GOT3 (cell line): ENCODE data around the gene GPS2.
"Not testable (repeated sequence)": the region's sequence is repeated elsewhere in the genome, so short reads cannot be mapped to it uniquely, and the experiment has no call there.

Source experiments
- DNase-seq: peaks from one replicate; lab custom pipeline; 2025; ENCODE audit warnings: mixed read lengths; lab: John Stamatoyannopoulos, UW

The GPS2 gene

DNA sequence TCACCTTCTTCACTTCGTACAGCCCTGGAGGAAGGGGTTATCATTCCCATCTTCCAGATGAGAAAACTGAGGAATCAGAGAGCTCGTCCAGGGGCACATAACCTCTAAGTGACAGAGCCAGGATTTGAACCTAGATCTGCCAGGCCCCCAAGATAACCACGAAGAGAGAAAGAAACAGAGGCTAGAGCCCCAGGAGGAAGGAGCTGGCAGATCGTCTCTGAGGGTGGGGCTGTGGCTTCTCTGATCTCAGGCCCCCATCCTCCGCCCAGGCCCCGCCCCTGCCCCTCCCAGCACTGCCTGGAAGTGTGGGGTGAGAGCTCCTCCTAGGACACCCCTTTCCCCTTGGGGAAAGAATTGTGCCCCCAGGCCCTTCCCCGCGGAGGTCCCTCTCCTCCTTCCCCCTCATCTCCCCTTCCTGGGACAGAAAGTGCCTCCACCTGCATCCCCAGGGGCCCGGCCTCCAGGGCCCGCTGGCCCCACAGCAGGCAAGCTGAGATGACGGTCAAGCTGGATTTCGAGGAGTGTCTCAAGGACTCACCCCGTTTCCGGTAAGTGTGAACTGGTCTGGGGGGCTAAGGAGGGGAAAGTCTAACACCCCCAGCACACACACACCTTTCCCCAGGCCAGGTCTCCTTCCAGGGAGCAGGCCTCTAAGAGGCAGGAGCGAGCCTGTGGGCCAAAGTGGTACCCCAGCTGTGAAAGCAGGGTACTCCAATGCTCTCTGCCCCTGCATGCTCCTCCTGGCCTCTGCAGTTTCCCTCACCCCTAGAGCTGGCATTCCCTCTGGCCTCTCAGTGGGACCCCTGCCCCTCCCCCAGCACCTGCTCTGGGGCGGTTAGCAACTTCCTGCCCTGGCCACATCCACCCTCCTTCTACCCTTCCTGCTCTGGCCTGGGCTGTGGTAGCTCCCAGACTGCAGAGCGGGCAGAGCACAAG is 21.3 kb upstream of the GPS2 start, which contains the start of gene ACAP1:
Gene ACAP1 (plus strand): TSS at position 290 of the 936 bp plus-strand sequence. CDS start 206 bp downstream, at position 496.
- DNase-seq = no peak

DNA sequence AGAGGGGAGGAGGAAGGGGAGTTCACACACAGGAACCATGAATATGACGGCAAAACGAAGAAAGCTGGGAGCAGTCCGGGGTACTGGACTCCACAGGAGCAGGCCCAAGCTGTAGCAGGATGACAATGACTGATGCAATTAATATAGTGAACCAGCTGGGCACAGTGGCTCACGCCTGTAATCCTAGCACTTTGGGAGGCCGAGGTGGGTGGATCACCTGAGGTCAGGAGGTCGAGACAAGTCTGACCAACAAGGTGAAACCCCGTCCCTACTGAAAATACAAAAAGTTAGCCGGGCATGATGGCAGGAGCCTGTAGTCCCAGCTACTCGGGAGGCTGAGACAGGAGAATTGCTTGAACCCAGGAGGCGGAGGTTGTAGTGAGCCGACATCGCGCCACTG is 20.6 kb upstream of the GPS2 start:
- not testable (repeated sequence) for DNase-seq

DNA sequence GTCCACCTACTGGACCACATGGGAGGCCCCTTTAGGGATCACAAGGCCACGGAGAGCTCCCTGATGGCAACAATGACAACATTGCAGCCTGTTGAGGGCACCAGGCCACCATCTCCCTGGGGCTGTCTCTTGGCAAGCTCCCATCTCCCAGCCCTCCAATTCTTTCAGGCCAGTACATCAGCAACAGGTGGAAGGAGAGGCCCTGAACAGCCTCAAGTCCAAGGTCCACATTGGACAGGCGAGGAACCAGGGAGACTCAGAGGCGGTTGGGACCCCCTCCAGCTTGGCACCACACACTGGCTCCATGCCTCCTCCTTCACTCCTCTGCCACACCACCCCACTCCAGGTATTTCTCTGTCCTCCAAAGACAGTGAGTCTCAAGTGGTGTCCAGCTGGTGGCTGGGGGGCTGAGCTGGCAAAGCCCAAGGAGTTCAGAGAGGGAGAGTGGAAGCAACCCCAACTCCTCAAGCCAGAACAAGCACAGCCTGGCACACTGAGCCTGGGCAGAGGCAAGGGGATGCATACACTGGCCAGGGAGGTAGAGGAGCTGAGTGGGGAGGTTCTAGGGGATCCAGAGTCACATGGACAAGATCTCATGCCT is 19.9 kb upstream of the GPS2 start:
- DNase-seq = no peak

DNA sequence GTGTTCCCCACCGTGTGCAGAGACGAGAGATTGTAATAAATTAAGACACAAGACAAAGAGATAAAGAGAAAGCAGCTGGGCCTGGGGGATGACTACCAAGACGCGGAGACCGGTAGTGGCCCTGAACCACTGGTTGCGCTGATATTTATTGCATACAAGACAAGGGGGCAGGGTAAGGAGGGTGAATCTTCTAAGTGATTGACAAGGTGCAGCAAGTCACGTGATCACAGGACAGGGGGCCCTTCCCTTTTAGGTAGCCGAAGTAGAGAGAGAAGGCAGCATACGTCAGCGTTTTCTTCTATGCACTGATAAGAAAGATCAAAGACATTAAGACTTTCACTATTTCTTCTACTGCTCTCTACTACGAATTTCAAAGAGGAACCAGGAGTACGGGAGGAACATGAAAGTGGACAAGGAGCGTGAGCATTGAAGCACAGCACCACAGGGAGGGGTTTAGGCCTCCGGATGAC is 17.5 kb upstream of the GPS2 start:
- not testable (repeated sequence) for DNase-seq

DNA sequence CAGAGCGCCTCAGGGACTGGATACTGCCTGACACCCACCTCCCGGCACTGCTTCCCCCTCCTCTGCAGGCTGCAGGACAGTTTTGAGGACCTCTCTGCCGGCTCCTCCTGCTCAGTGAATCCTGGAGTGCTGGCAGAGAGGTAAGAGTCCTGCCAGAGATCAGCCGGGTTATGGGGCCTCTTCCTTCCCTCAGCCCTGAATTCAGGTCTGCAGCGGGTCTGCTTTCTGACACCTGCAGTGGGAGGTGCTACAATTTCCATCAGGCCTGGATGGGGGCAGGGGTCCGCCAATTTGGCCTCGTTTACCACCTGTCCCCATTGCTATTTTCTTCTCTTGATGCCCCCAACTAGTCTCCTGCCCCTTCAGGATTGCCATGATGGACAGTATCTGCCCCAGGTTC is 17.0 kb upstream of the GPS2 start:
- DNase-seq = no peak

DNA sequence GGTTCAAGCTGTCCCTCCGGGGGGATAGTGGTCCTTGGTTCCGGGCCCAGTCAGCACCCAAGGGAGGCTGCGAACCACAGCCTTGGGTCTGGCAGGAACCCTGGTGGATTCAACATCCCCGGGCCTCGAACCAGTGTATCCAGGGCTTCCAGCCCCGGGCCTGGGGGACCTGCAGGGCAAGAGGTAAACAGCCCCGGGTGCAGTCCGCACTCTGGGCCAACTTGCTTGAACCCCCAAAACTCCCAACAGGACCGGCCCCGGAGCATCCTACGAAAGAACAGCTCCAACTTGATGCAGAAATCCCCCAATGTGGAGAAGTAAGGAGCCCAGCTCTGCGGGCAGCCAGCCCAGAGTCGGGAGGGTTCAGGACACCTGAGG is 15.5 kb upstream of the GPS2 start:
- no peak for DNase-seq

DNA sequence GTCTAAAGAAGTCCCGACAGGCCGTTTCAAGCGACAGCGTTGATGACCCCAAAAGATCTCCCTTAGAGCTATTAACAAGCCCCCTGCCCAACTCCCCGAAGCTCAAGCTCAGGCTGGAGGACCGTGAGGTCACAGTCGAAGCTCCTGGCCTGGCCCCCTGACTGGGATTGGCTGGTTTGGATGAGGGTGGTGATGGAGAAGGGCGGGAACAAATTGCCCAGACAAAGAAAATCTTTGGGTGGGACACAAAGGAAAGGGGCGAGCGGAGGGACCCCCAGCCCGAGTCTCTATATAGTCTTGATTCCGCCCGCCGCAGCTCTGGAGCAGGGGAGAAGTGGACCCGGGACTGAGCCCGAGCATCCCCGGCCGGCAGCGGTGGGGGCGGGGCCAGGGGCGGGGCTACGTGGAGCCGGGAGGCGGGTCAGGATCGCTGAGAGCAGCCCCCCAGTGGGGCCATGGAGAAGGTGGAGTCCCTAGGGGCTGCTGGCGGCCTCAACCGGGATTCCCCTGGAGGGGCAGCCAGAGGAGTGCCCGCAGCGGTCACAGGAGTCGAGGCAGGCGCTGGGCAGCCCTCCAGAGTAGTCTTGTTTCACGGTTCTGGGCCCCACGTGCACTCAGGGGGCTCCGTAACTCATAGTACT is 15.0 kb upstream of the GPS2 start:
- DNase-seq = peak; percentile 64

DNA sequence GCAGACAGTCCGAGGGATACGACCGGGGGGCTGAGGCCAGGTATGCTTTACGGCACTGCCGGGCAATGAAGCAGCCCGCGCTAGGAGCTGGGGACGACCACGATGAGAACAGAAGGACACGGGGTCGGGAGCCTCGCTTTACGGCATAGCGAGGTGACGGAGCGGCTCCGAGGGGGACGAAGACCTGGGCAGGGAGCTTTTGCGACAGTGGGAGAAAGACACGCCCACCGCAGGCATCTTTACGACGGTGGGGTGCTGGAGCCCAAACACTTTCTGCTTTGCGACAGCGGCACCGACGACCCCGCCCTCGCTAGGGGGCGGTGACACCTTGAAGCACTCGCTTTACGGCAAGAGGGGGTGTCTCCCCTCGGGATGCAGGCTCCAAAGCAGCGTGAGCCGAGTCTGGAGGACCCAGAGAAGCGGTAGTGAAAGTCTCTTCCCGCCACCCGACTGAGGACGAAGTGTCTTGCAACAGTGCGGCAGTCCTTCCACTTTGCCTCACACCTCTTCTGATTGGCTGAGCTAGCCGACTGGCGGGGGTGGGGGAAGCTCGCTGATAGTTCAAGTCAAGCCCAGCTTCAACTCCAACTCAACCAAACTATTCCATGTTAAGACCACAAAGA is 14.3 kb upstream of the GPS2 start:
- DNase-seq = peak; percentile 88

DNA sequence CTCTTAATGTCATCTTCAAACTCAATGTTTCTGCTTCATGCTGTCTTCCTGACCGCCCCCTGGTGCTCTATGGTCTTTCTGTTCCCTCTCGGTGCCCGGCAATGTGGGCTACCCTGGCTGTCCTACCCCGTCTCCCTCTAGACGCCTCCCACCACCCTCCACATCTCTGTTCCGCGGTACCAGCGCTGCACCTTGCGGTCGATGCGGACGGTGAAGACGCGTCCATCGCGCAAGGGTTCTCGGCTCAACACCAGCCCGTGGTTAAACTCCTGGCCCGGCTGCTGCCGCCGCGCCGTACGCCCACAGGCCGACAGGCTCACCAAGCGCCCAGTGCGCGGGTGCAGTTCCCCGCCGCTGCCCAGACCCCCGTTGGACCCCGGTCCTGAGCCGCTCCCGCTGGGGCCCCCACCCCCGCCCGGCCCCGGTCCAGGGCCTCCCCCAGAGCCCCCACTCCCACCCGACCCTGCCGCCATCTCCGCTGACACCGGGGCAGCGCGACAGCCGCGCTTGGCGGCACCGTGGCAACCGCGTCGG is 13.7 kb upstream of the GPS2 start, which contains the start of gene NEURL4:
Gene NEURL4 (minus strand): TSS at position 496 of the 534 bp plus-strand sequence. CDS start 23 bp downstream, at position 473.
- DNase-seq = no peak

DNA sequence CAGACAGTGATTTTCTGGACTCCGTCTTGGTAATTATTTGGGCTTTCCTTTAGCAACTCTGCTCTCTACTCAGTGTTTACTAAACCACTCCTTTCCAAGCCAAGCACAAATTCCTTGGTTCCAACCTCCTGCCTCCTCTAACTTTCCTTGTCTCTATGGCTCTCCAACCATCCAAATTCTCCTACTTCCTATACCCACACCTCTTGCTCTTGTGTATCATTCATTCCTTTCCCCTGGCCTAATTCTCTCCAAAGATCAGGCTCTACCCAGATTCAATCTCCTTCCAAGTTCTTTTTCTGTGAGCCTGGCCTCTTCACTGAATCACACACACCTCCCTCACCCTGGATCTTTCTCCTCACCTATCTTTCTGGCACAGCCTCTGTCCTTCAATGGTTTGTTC is 12.8 kb upstream of the GPS2 start:
- no peak for DNase-seq

DNA sequence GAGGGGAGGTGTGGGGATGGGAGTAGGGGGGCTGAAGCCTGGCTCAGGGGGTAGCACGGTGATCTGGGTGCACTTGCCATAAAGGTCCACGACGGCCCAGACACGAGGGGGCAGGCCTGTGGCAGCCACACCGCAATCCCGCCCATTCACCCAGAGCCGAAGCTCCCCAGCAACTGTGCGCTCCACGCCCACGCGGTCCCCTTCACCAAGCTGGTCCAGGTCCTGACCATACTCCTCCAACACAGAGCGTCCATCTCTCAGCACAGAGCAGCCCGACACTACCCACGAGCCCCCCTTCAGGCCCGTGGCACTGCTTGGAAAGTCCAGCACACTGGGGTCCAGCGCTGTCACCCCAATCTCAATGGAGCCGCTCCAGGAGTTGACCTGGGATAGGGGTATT is 12.3 kb upstream of the GPS2 start:
- no peak for DNase-seq

DNA sequence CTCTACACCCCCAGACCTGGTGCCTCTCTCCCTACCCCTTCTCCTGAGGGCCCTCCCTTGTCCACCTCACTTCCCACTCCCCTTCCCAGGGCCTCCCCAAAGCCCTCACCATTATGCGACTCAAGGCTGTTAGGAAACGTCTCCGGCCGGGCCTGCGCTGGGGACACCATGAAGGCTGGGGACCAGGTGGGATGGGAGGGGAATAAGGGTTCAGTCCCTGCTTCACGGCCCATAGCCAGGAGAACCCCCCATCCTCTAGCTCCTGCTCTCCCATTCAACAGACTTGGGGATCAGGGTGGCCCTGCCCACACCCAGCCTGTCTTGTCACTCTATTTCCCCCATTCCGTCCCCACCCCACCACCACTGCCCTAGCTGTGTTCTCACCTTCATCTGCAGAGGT is 11.9 kb upstream of the GPS2 start:
- DNase-seq = no peak

DNA sequence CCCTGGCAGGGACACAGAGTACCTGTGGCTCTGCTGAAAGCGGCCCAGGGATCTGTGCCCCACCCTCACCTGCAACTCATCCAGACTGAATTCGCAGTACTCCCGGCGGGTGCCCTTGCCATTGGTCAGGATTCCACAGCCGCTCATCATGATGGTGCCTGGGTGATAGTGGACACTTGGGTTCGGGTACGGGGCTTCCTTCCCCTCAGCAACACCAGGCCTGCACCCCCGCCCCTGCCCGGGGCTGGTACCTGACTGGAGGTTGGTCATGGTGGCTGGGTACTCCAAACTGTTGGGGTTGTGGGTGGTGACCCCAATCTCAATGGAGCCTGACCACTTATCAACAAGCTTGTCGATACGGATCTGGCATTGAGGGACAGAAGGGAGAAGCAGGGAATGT is 11.0 kb upstream of the GPS2 start:
- no peak for DNase-seq

DNA sequence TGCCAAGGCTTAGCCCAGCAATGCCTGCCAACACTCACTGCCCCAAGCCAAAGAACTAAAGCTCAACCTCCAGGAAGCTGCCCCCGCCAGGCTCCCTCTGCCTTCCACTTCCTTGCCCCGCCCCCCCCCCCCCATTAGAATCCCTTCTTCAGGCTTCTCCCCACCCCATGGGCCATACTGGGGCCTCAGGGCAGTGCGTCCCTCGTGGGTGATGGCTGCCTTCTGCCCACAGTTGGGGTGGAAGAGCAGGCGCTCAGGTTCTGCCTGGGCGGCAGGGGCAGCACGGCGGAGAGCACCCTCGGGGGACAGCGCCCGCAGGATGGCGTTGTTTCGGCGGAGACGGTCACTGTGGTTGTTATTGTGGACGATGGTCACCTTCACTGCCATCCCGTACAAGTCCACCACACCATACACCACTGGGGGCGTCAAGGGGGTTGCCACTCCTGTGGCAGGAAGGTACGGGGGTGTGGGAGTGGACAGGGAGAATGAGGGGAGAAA is 9.9 kb upstream of the GPS2 start:
- DNase-seq = no peak

DNA sequence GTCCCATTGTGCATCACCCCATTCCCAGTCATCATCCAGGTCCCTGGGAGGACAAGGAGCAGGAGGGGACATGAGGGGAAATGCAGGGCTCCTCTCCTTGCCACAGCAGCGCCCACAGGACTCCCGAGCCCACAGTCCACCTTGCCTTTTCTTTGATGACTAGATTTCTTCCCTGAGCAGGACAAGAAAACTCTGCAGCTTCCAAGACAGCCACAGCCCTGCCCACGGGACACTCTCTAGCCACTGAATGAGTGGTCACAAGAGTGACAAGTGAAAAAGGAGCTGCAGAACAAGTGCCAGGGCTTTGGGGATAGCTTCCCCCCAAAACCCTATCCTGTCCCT is 9.2 kb upstream of the GPS2 start:
- no peak for DNase-seq

DNA sequence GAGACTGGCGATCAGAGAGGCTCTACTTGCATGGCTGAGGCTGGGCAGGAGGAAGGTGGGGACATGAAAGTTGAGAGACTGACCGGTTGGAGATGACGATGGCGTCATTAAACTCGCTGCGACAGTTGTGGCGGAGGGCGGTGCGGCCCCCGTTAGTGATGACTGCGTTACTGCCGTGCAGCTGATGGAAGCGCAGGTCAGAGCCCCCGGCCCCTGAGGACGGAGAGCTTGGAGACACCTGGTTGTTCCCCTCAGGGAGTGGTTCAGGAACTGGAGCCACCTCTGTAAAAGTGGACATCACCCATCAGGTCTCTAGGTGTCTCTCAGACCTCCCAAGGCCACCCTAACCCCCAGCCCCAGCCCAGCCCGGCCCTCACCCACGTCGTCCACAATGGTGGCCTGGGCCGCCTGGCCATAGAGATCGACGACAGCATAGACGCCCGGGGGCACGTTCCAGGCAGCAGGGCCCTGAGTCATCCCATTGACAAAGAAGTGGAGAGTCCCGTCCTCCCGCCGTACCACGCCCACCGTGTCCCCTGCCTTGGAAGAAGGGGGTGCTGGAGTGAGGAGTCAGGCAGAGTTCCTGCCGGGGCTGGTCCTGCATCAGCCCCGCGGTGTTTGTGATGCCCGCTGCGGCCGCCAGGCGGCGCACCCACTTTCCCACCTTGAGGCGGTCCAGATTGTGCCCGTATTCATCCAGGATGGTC is 8.7 kb upstream of the GPS2 start:
- DNase-seq = no peak

DNA sequence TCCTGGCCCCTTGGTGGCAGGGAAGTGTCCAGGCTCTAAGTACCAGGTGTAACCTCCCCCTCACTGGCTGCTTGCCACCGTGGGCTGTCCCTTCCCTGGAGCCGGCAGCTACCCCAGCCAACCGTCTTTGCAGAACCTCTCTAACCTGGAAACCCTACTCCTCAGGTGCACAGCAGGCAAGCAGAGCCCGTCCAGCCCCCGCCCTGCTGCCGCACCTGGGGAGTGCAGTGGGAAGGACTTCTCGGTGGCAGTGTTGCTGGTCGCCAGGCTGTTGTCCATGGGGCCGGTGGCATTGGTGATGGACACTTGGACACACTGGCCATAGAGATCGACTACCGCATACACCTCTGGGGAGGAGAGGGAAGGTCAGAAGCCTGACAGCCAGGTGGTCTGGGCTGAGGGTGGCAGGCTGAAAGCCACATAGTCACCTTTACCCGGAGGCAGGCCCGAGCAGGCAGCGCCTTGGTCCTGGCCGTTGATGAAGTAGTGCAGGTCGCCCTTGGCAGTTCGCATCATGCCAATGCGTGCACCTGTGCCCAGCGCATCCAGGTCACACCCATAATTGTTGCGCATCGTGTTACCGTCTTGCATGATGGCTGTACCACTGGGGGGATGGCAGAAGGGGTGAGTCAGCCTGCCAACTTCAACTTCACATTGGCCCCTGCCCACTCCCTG is 7.5 kb upstream of the GPS2 start:
- no peak for DNase-seq

DNA sequence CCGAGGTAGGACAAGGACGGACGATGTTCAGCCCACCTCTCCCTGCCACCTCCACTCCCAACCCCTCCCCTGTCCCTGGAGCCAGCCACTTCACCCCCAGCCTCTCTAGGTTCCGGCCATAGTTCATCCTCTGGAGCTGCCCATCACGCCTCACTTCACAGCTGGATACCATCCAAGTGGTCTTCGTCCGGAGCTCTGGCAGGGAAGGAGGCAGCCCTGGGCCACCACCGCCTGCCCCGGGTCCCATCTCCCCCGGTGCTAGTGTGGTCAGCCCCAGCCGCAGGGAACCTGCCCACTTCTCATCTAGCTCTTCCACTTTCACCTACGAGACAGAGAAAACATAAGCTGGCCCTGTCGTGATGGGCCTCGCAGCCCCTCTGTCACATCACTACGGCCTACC is 6.3 kb upstream of the GPS2 start:
- DNase-seq = no peak

DNA sequence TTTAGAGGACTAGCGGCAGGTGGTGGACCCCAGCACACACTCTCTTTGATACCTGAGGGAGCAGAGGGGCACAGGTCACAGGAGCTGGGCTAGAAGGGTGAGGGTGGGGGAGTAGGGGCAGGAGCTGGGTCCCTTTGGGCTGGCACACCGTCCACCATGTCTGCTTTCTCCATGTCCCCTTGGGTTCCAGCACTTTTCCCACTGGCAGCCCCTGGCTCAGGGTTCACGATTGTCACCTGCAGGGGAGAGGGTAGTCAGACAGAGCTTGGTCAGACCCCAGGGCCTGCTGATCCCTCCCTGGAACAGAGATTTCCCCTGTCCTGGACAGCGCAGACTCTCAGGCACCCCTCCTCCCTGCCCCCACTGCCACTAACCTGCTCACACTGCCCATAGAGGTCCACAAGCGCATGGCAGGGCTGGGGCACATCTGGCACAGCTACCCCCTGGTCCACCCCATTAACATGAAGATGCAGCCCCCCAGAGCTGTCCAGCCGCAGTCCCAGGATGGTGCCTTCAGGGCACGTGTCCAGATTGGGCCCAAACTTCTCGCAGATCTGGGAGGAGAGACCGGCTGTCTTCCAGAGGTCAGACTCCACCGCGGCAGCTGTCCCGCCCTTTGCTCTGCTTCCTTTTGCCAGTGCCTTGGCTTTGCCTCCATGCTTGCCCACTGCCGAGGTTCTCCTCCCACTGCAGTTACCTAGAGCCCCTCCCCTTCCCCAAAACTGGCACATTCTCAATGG is 3.1 kb upstream of the GPS2 start:
- no peak for DNase-seq
